Testis (tissue), 2 donors: Measurements from ENCODE around the gene GATB.

Source experiments
- CTCF ChIP-seq, 3 experiments: fragments of 450-650 bp in 2 of 3; fragments of 200-600 bp in 1 of 3; sonication (generic) in 1 of 3; IDR thresholded peaks; one replicate each; pipeline ENCODE4 v1.5.1; 2016 to 2019; ENCODE audit warnings: antibody characterized with exemption in 3 of 3, mild to moderate bottlenecking in 2 of 3, moderate library complexity in 1 of 3
- POLR2A ChIP-seq: fragments of 450-650 bp; IDR thresholded peaks from one replicate; pipeline ENCODE4 v1.6.1; 2017; ENCODE audit warnings: antibody characterized with exemption, mild to moderate bottlenecking, moderate library complexity

GRCh38 chr4:151671541-151672059, 89.2 kb downstream of the GATB start:
- TF ChIP-seq POLR2A (no peak), CTCF (IDR thresholded peaks at IDR 0.05) (no peak)
